ENCODE data around the gene PARD3B. TPM values are rescaled to one million over a fixed set of nuclear protein-coding genes. Genes with fewer than 3 reads are reported as not detected.

Gene PARD3B
- total RNA-seq, 6 experiments from 2014 or later = 5.3 to 11.2 (median 8.3) TPM

- TF ChIP-seq CTCF (IDR thresholded peaks at IDR 0.05) = no peak
- no peak for TF ChIP-seq POLR2A (IDR thresholded peaks at IDR 0.05)
- Histone ChIP-seq H3K27me3 (no peaks in the 10 kb centered on the region), H3K4me1 (no peaks in the 10 kb centered on the region), H3K27ac (no peak overlapping the region), H3K36me3 (no peaks in the 10 kb centered on the region), H3K9me3 (no peaks in the 10 kb centered on the region), H3K4me3 (no peak overlapping the region)
- DNase-seq (no peak), ATAC-seq (no peak)
- WGBS (ENCODE audit: insufficient coverage, low coverage, low lambda C conversion rate, missing lambda C conversion rate) = 63% methylated on average over 5 of the region's 5 CpGs
- intact Hi-C loops (cut with DNase I) = no loop called here
Observed at GRCh38 chr2:205193125-205193835, 648.0 kb downstream of the PARD3B start.

GRCh38 chr2:205193836-205194228, 648.6 kb downstream of the PARD3B start:
- ATAC-seq = no peak
- TF ChIP-seq POLR2A (IDR thresholded peaks at IDR 0.05) (no peak), CTCF (IDR thresholded peaks at IDR 0.05) (no peak)
- H3K4me3 ChIP-seq = no peak overlapping the region

GRCh38 chr2:205197468-205198139, 652.3 kb downstream of the PARD3B start:
- Histone ChIP-seq H3K27me3 (no peaks in the 10 kb centered on the region), H3K9me3 (no peaks in the 10 kb centered on the region), H3K36me3 (no peaks in the 10 kb centered on the region), H3K27ac (no peak overlapping the region), H3K4me3 (no peak overlapping the region), H3K4me1 (no peaks in the 10 kb centered on the region)
- no peak for TF ChIP-seq CTCF (IDR thresholded peaks at IDR 0.05)
- no peak for TF ChIP-seq POLR2A (IDR thresholded peaks at IDR 0.05)
- ATAC-seq = peak in 1 of 4 donors; percentile 19
- DNase-seq = no peak
- intact Hi-C loops (cut with DNase I) = no loop called here

More at GRCh38 chr2:205193836-205194228, 648.6 kb downstream of the PARD3B start:
- intact Hi-C loops (cut with DNase I) = no loop called here
- no peaks in the 10 kb centered on the region for H3K9me3 ChIP-seq
- no peaks in the 10 kb centered on the region for H3K36me3 ChIP-seq
- H3K27ac ChIP-seq = no peak overlapping the region
- no peaks in the 10 kb centered on the region for H3K4me1 ChIP-seq
- WGBS (ENCODE audit: insufficient coverage, low coverage, low lambda C conversion rate, missing lambda C conversion rate) = 87% methylated on average over 4 of the region's 4 CpGs
- no peaks in the 10 kb centered on the region for H3K27me3 ChIP-seq
- DNase-seq = no peak

GRCh38 chr2:205198140-205198525, 652.9 kb downstream of the PARD3B start:
- intact Hi-C loops (cut with DNase I) = no loop called here
- TF ChIP-seq CTCF (IDR thresholded peaks at IDR 0.05) = no peak
- Histone ChIP-seq H3K9me3 (no peaks in the 10 kb centered on the region), H3K4me3 (no peak overlapping the region), H3K36me3 (no peaks in the 10 kb centered on the region), H3K27ac (no peak overlapping the region), H3K4me1 (no peaks in the 10 kb centered on the region), H3K27me3 (no peaks in the 10 kb centered on the region)
- ATAC-seq (peak in 3 of 4 donors; percentile 47 to 78 (median 63)), DNase-seq (peak in 1 of 3 donors; percentile 25)
- WGBS (ENCODE audit: insufficient coverage, low coverage, low lambda C conversion rate, missing lambda C conversion rate) = 59% methylated on average over 3 of the region's 3 CpGs
